ENCODE results near the gene MTFMT. TPM values are rescaled to one million over a fixed set of nuclear protein-coding genes. Genes with fewer than 3 reads are reported as not detected.
"Not testable (repeated sequence)": the region's sequence is repeated elsewhere in the genome, so short reads cannot be mapped to it uniquely, and the experiment has no call there.

MTFMT gene
- polyA plus RNA-seq (ENCODE audit: insufficient read length): 10.3 TPM

DNA sequence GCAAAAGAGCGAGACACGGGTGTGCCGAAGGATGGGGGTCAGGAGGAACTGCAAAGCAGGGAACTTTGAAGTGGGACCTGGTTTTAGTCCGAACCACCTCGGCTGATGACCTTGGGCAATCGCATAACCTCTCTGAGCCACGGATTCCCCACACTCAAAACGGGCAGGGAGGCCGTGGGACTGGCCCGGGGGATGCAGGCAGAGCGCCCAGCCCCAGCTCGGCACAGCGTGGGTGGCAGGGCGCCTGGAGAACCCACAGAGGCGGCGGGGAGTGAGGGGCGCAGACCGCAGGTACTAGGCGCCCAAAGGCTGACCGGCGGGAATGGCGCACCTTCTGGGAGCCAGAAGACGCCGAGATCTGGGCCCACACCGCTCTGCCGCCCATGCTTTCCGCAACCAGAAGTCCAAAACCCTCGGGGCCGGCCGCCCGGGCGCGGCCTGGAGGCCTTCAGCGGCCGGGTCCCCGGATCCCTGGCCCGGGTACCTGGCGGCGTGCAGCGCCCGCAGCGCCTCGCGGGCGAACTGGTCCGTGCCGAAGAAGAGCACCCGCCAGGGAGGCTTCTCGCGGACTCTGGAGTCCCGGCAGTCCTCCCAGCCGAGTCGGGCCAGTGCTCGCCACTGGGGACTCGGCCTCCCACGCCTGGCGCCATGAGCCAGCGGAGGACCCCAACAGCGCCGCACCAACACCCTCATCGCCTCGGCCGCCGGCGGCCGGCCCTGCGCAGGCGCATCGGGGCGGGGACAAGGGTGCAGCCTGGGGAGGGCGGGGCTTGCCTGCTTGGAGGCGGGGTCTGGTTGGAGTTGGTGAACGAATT, at the start of gene MTFMT:
TSS of gene MTFMT (minus strand) at position 719 of the 815 bp plus-strand sequence. CDS start at position 693, 26 bp downstream.
- peak; percentile 84 for DNase-seq

DNA sequence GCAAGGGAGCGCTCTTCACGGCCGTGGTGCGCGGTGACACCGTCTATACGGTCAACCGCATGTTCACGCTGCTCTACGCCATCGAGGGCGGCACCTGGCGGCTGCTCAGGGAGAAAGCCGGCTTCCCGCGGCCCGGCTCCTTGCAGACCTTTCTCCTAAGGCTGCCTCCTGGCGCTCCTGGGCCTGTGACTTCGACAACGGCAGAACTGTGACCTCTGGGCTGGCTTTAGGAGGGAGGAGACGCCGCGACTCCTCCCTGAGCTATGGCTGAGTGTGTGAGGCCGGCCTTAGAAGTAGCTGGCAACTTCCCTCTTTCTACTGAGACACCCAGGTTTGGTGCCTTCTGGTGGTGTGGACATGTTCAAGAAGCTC, 48.5 kb upstream of the MTFMT start:
- DNase-seq: peak; percentile 68

DNA sequence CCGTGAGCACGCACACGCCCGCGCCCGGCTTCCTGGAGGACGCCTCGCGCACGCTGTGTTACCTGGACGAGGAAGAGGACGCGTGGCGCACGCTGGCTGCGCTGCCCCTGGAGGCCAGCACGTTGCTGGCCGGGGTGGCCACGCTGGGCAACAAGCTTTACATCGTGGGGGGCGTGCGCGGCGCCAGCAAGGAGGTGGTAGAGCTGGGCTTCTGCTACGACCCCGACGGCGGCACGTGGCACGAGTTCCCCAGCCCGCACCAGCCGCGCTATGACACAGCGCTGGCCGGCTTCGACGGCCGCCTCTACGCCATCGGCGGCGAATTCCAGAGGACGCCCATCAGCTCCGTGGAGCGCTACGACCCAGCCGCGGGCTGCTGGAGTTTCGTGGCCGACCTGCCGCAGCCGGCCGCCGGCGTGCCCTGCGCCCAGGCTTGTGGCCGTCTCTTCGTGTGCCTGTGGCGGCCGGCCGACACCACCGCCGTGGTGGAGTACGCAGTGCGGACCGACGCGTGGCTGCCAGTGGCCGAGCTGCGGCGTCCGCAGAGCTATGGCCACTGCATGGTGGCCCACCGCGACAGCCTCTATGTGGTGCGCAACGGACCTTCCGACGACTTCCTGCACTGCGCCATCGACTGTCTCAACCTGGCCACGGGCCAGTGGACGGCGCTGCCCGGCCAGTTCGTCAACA, 48.0 kb upstream of the MTFMT start:
- no peak for DNase-seq

DNA sequence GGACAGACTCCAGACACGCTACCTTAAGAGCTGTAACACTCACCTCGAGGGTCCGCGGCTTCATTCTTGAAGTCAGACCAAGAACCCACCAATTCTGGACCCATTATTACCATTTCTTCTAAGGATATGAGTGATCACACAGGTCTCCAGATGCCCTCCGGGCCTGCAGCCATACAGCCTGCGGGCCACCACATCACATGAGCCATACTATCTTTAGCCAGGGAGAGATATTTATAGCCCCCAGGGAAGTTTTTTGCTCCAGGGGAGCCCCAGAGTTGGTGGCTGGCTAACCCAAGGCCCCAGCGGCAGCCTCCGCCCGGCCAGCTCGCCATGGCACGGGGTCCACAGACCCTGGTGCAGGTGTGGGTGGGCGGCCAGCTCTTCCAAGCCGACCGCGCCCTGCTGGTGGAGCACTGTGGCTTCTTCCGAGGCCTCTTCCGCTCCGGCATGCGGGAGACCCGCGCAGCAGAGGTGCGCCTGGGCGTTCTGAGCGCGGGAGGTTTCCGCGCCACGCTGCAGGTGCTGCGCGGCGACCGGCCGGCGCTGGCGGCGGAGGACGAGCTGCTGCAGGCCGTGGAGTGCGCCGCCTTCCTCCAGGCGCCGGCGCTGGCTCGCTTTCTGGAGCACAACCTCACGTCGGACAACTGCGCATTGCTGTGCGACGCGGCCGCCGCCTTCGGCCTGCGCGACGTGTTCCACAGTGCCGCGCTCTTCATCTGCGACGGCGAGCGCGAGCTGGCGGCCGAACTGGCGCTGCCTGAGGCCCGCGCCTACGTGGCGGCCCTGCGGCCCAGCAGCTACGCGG, 47.2 kb upstream of the MTFMT start, which contains the start of gene KBTBD13:
TSS of gene KBTBD13 (plus strand) at position 261 of the 805 bp plus-strand sequence. CDS start at position 331, 70 bp downstream.
- no peak for DNase-seq

DNA sequence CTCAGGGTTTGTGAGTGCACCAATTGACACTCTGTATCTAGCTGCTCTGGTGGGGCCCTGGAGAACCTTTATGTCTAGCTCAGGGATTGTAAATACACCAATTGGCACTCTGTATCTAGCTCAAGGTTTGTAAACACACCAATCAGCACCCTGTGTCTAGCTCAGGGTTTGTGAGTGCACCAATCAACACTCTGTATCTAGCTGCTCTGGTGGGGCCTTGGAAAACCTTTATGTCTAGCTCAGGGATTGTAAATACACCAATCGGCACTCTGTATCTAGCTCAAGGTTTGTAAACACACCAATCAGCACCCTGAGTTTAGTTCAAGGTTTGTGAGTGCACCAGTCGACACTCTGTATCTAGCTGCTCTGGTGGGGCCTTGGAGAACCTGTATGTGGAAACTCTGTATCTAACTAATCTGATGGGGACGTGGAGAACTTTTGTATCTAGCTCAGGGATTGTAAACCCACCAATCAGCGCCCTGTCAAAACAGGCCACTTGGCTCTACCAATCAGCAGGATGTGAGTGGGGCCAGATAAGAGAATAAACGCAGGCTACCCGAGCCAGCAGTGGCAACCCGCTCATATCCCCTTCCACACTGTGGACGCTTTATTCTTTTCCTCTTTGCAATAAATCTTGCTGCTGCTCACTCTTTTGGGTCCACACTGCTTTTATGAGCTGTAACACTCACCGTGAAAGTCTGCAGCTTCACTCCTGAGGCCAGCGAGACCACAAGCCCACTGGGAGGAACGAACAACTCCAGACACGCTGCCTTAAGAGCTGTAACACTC, 46.4 kb upstream of the MTFMT start:
- DNase-seq: not testable (repeated sequence)

DNA sequence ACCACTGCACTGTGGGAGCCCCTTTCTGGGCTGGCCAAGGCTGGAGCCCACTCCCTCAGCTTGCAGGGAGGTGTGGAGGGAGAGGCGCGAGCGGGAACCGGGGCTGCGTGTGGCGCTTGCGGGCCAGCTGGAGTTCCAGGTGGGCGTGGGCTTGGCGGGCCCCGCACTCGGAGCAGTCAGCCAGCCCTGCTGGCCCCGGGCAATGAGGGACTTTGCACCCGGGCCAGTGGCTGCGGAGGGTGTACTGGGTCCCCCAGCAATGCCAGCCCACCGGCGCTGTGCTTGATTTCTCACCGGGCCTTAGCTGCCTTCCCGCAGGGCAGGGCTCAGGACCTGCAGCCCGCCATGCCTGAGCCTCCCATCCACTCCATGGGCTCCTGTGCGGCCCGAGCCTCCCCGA, 45.5 kb upstream of the MTFMT start:
- DNase-seq: not testable (repeated sequence)

DNA sequence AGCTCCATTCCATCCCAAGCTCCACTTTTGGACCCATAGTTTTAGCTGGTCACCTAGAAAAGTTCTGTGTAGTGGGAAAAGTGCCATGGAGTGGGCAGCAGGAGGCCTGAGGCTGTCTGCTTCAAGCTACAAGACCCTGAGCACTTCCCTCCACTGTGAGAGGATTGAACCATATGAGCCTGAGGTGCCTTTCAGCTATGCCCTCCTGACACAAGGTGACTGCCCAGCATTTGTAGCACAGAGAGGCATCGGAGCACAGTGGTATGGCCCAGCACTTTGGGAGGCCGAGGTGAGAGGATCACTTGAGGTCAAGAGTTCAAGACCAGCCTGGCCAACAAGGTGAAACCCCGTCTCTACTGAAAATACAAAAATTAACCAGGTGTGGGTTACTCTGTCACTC, 43.2 kb upstream of the MTFMT start:
- no peak for DNase-seq

DNA sequence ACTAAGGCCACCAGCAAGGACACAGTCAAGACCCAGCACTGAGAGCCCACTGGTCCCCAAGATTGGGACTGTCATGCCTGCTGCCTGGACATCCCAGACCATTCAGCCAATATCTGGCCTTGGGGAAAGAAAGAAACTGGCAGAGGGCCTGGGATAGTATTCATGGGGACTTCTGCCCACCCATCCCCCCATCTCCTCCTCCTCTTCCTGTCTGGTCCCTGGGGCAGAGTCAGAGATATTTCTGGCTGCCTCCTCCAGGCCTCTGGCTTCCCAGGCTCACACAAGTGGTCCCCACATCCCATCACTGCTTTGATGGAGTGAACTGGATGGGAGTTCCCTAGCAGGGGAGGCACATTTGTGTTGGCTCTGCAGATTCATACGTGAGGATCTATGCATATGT, 42.6 kb upstream of the MTFMT start:
- peak; percentile 43 for DNase-seq

DNA sequence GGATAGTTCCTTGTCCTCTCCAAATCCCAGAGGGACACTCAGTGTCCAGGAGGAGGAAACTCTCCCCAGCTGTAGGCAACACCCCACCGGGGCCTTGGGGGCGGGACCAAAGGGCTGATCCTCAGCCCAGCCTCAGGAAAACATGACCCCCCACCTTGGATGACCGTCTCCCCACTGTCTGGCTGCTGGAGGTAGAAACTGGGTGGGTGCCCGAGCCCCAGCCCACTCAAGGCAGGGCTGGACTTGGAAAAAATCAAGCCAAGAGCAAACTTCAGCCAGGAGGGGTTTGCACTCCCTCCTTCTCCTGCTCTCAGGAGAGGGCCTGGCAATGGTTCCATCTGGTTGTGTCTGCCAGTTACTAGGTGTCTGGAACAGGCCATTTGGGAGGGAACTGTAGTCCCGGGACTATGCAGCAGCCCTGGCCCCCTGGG, 42.0 kb upstream of the MTFMT start:
- peak; percentile 36 for DNase-seq

DNA sequence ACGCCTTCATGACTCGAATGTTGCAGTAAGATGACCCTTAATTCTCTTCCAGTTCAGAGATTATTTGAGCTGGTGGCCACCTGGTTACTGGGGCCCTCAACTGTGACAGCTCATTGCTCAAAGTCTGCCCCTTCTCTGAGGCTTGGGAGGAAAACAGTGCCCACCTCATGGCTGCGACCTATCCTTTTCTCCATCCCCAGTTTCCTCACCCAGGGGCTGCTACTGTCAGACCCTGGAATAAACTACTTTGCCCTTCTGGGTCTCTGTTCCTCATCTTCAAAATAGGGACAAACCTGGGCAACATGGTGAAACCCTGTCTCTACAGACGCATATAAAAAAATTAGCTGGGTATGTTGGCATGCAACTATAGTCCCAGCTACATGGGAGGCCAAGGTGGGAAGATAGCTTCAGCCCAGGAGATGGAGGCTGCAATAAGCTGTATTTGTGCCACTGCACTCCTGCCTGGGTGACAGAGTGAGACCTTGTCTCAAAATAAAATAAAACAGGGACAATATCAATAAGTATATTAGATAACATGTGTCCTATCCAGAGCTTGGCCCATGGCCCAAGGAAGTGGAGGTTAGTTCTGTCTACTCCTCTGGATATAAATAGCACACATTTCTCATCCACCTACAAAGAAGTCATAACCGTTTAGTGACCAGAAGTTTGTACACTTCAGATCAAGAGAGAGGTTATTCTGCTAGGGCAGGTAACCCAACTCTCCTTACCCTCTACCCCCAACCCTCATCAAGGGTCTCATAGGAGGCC, 40.5 kb upstream of the MTFMT start:
- DNase-seq: no peak

DNA sequence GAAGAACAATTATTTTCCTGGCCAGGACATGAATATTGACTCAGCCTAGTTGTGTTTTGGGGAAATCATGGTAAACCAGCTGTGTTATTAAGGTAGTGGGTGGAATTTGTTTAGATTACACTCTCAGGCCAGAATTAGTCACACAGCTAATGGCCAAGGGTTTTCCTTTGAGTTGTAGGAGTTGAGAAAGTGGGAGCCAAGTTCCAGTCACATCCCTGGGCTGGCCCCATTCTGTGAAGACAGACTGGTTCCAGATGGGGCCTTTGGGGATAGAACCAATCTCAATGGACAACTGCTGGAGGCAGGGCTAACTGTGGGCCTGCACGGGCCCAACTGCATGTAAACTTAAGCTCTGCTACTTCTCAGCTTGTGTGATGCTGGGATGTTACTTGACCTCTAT, 39.7 kb upstream of the MTFMT start:
- no peak for DNase-seq

DNA sequence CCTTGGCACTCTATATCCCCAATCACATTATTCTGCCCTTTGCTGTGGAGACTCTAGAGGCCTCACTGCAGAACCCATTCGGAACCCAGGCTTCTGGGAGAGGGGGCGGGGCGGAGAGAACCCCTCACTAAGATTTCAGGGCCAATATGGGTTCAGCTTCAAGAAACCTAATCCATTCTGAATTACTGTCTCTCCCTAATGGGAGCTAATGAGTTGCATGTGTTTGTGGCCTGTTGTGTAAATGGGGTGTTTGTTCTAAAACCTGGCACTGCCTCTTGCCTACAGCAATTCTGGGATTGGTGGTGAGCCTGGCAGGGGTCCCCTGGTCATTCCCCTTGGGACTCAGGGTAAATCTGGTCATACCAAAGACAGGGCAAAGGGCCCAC, 39.0 kb upstream of the MTFMT start:
- DNase-seq: no peak

DNA sequence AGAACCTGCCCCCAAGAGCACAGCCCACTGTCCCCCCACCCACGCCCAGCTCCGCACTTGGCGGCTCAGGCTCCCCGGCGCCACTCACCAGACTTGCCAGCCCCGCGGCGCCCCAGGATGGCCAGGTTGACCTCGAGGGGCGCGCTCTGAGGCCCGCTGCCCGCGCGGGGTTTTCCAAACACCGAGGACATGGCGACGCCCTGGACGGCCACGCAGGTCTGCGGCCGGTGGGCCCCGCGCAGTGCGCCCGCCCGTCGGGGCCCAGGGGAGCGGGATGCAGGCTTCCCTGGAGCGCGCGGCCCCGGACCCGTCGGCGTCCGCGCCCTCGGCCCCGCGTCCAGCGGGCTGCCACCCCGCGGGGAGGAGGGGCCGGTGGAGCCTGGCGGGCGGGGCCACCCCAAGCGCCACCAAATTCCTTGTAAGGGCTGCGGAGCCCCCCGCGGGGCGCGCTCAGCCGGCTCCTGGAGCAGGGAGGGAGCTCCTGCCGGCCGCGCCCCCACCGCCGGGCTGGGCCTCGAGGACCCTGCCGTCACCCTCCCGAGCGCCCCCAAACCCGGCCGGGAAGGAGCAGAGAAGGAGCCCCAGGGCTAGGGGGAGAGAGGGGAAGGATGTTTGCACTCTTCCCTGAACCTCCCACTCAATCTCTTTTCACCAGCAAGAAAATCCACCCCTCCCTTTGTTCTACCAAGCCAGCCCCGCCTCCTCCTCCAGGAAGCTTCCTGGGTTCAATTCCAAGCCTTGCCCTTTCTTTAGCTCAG, 38.4 kb upstream of the MTFMT start, which contains the start of gene RASL12:
TSS of gene RASL12 (minus strand) at position 347 of the 758 bp plus-strand sequence. CDS start at position 191, 156 bp downstream.
- DNase-seq: no peak

DNA sequence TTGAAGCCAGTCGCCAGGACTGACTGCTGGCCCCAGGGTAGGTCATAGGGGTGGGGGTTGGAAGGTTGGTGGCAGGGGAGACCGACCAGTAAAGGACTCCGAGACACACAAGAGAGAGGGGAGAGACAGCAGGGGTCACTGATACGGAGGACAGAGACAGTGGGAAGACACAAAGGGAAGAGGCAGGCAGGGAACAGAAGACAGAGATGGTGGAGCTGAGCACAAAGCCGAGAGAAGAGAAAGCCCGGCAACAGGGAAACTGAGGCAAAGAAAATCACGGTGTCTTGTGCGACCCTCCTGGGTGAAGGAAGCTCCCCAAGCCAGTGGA, 37.8 kb upstream of the MTFMT start:
- no peak for DNase-seq

DNA sequence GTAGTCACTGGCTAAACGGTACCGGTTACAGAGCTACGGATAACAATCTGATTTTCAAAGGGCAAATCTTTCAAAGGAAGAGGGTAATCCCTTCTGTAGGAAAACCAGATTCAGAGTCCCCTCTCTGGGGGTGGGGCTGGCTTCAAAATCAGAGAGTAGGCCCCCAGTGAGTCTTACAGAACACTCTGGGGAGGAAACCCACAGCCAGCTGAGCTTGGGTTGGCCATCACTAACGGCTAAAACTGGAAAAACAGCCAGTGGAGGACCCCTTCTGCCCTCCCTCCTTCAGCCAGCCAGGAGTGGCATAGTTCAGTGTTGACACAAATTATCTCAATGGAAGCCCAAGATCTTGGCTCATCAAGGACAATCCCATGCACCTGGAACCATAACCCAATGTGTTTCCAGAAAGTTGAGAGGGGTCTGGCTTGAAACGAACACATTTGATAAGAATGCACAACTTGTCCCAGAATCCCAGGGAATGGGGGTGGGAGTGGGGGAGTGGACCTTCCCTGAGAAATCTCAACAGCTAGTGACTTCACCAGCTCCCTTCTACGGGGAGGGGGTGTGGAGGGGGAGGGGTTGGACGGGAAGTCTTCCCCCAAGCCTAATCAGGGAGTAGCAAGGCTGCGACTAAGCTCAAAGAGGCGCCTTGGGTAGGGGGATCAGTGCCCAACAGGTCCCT, 37.3 kb upstream of the MTFMT start:
- no peak for DNase-seq

DNA sequence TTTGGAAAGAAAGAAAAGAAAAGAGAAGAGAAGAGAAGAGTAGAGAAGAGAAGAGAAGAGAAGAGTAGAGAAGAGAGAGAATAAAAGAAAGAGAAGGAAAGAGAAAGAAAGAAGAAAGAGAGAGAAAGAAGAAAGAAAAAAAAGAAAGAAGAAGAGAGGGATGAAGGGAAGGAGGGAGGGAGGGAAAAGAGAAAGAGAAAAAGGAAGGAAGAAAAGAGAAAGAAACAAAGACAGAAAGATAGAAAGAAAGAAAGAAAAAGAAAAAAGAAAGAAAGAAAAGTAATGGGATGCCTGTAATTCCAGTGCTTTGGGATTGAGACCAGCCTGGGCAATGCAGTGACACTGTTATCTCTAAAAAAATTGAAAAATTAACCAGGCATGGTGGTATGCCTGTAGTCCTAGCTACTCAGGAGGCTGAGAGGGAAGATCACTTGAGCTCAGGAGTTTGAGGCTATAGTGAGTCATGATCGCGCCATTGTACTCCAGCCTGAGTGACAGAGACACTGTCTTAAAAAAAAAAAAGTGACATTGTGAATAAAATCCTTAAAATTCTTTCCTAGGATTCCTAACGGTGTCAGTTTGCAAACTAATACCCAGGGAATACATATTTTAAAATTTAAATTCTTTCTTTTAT, 36.7 kb upstream of the MTFMT start:
- DNase-seq: no peak

DNA sequence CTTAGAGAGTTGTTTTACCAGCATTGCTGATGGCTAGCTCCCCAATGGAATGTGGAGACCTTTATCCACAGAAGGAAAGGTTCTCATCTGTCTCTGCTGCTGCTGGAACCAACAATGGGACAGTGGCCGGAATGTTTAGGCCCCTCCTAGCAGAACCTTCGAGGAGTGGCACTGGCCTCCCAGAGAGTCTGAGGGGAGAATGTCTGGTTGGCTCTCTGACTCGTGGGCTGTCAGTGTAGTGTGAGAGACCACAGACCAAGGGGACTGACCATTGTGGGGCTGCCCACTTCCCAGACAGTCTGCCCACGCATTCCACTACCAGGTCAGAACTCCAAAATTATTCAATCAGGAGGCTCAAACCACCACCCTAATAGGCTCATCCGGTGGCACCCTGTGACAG, 33.3 kb upstream of the MTFMT start:
- no peak for DNase-seq

DNA sequence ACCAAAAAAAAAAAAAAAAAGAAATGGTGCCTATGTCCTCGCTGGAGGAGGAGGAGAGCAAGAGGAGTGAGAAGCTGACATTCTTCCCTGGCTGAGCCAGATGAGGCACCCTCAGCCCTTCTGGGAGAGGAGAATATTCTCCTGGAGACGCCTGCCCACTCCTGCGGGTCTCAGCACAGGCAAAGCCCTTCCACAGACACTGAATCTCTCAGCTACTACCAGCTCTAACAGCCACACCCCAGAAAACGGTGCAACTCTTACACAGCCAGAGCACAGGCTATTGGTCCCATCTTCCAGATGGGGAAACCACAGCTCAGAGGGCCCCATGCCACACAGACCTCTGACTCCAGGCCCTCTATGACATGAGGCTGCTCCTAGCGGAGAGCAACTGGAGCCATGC, 32.6 kb upstream of the MTFMT start:
- DNase-seq: no peak

DNA sequence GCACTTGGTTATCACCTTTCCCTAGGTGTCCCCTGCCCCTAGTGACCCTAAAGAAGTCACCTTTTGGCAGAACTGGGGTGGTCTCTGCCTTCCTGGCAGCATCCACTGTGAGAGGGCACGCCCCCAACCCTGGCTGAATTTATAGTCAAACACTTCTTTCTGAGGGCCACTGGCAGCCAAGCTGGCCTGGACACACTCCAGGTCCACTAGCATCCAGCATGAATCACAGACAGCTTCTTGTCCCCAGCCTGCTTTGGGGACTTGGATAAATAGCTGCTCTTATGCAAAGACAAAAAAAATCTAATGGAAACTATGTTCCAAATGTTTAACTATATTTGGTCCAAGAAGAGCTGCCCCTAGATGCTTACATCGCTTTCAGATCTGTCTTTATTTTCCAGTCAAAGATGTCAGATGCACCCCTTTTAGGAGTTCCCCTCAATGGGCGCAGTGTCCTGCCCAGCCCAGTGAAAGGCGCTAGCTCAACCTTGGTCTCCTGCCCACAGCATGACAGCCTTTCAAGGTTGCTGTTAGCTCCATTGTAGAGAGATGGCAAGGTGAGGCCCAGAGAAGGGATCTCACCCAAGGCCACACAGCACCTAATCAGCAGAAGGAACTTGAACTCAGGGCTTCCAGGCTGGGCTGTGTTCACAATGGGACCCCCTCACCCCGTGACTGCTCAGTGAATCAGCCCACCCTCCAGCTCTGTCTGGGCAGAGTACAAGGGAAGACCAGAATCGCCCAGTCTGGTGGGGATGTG, 31.4 kb upstream of the MTFMT start:
- DNase-seq: no peak
